ENCODE data around the gene IKBKG. TPM values are rescaled to one million over a fixed set of nuclear protein-coding genes. Genes with fewer than 3 reads are reported as not detected.

Gene IKBKG
- total RNA-seq, 1 donor, result 18.5 TPM

DNA sequence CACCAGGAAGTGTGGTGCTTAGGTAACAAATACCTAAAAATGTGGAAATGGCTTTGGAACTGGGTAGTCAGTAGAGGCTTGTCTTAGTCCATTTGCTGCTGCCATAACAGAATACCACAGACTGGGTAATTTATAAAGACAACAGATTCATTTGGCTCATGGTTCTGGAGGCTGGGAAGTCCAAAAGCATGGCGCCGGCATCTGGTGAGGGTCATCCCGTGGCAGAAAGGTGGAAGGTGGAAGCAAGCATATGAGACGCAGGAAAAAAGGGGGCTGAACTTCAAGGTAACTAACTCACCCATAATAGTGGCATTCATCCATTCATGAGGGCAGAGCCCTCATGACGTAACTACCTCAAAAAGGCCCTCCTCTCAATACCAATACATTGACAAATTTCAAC lies 38.0 kb upstream of the IKBKG start:
- H3K79me2 ChIP-seq (ENCODE audit: insufficient read depth, low read length), result peaks cover 2% of the 10 kb centered on the region
- H3K27ac ChIP-seq (ENCODE audit: low read depth, low read length), result no peak overlapping the region
- no peaks in the 10 kb centered on the region for H3K4me1 ChIP-seq (ENCODE audit: insufficient read depth, low read length)
- TF ChIP-seq, protein P1, sequence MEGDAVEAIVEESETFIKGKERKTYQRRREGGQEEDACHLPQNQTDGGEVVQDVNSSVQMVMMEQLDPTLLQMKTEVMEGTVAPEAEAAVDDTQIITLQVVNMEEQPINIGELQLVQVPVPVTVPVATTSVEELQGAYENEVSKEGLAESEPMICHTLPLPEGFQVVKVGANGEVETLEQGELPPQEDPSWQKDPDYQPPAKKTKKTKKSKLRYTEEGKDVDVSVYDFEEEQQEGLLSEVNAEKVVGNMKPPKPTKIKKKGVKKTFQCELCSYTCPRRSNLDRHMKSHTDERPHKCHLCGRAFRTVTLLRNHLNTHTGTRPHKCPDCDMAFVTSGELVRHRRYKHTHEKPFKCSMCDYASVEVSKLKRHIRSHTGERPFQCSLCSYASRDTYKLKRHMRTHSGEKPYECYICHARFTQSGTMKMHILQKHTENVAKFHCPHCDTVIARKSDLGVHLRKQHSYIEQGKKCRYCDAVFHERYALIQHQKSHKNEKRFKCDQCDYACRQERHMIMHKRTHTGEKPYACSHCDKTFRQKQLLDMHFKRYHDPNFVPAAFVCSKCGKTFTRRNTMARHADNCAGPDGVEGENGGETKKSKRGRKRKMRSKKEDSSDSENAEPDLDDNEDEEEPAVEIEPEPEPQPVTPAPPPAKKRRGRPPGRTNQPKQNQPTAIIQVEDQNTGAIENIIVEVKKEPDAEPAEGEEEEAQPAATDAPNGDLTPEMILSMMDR (IDR thresholded peaks at IDR 0.05; ENCODE audit: extremely low read depth, low read depth, low read length), result no peak
- no peak overlapping the region for H3K4me2 ChIP-seq (ENCODE audit: insufficient read depth, low read length)
- no peaks in the 10 kb centered on the region for H3K9me3 ChIP-seq (ENCODE audit: low read depth, low read length)
- no peak overlapping the region for H3K4me3 ChIP-seq (ENCODE audit: insufficient read depth, low read length)
- H3K27me3 ChIP-seq (ENCODE audit: insufficient read depth, low read length), result no peaks in the 10 kb centered on the region
- no peak overlapping the region for H2AFZ ChIP-seq (ENCODE audit: low read length)
- H3K36me3 ChIP-seq (ENCODE audit: insufficient read depth, low read length), result no peaks in the 10 kb centered on the region
- H4K20me1 ChIP-seq (ENCODE audit: insufficient read depth, low read length), result no peaks in the 10 kb centered on the region
- no peak for DNase-seq (ENCODE audit: insufficient read length, low spot score, missing footprints)

DNA sequence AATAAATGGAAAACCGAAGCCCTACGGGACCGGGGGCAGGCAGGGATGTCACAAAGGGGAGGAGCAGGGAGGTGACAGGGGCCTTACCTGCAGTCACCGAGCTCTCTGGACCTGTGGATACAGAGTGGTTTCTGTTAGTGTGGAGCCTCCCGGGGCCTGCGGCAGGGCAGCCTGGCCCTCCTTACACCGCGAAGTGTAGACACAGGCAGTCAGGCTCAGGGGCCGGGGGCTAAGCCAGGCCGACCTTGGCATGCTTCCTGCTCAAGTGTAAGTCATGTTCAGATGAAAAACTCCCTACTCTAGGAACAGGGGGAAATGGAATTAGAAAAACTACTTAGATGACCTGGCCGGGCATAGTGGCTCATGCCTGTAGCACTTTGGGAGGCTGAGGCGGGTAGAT lies 35.7 kb upstream of the IKBKG start:
- no peaks in the 10 kb centered on the region for H4K20me1 ChIP-seq (ENCODE audit: insufficient read depth, low read length)
- no peak overlapping the region for H3K27ac ChIP-seq (ENCODE audit: low read depth, low read length)
- no peaks in the 10 kb centered on the region for H3K36me3 ChIP-seq (ENCODE audit: insufficient read depth, low read length)
- TF ChIP-seq, protein P1 (IDR thresholded peaks at IDR 0.05; ENCODE audit: extremely low read depth, low read depth, low read length), result no peak
- H3K4me3 ChIP-seq (ENCODE audit: insufficient read depth, low read length), result no peak overlapping the region
- H2AFZ ChIP-seq (ENCODE audit: low read length), result no peak overlapping the region
- H3K27me3 ChIP-seq (ENCODE audit: insufficient read depth, low read length), result no peaks in the 10 kb centered on the region
- DNase-seq (ENCODE audit: insufficient read length, low spot score, missing footprints), result peak; percentile 19
- H3K4me1 ChIP-seq (ENCODE audit: insufficient read depth, low read length), result peaks cover 5% of the 10 kb centered on the region
- peaks cover 10% of the 10 kb centered on the region for H3K79me2 ChIP-seq (ENCODE audit: insufficient read depth, low read length)
- no peak overlapping the region for H3K4me2 ChIP-seq (ENCODE audit: insufficient read depth, low read length)
- H3K9me3 ChIP-seq (ENCODE audit: low read depth, low read length), result no peaks in the 10 kb centered on the region

DNA sequence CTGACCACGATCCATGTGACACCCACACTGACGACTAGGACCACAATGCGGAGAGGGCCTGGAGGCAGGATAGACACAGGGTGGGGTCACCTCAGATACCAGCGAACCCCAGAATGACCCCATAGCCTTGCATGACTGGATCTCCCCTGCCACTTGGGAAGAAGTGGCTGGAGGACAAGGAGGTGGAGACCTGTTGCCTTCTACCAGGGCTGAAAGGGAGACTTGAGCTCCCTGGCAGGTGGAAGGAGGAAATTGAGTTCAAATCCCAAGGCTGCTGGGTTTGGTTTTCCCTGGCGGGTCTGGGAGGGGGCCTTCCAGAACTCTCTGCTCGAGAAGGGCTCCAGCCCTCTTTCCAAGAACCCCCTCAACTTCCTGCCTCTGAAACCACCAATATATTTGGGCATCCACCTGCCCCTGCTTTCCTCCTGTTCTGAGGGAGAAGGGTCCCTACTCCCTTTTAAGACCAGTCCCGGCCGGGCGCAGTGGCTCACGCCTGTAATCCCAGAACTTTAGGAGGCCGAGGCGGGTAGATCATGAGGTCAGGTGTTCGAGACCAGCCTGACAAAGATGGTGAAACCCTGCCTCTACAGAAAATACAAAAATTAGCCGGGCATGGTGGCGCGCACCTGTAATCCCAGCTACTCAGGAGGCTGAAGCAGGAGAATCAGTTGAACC lies 34.4 kb upstream of the IKBKG start:
- H3K4me2 ChIP-seq (ENCODE audit: insufficient read depth, low read length), result no peak overlapping the region
- no peaks in the 10 kb centered on the region for H4K20me1 ChIP-seq (ENCODE audit: insufficient read depth, low read length)
- H3K4me1 ChIP-seq (ENCODE audit: insufficient read depth, low read length), result peaks cover 5% of the 10 kb centered on the region
- peak; percentile 6 for DNase-seq (ENCODE audit: insufficient read length, low spot score, missing footprints)
- H2AFZ ChIP-seq (ENCODE audit: low read length), result no peak overlapping the region
- H3K4me3 ChIP-seq (ENCODE audit: insufficient read depth, low read length), result no peak overlapping the region
- H3K36me3 ChIP-seq (ENCODE audit: insufficient read depth, low read length), result no peaks in the 10 kb centered on the region
- H3K27ac ChIP-seq (ENCODE audit: low read depth, low read length), result no peak overlapping the region
- TF ChIP-seq, protein P1 (IDR thresholded peaks at IDR 0.05; ENCODE audit: extremely low read depth, low read depth, low read length), result no peak
- H3K9me3 ChIP-seq (ENCODE audit: low read depth, low read length), result no peaks in the 10 kb centered on the region
- H3K27me3 ChIP-seq (ENCODE audit: insufficient read depth, low read length), result no peaks in the 10 kb centered on the region
- H3K79me2 ChIP-seq (ENCODE audit: insufficient read depth, low read length), result peaks cover 10% of the 10 kb centered on the region

DNA sequence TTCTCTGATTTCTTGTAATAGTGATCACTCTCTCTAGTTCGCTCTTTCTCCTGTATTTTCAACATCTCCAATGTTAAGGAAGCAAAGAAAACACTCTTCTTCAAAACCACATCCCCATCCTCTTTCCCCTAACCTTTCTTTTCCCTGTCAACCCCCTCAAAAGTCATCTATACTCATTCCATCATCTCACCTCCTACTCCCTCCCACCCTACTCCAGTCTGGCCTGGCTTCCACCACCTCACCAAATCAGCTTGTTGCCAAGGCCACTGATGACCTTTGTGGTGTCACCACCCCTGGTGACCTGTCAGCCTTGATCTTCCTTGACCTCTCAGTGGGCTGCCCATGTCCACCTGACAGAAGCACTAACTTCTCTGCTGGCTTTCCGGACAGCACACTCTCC lies 33.7 kb upstream of the IKBKG start:
- H3K9me3 ChIP-seq (ENCODE audit: low read depth, low read length), result no peaks in the 10 kb centered on the region
- H2AFZ ChIP-seq (ENCODE audit: low read length), result no peak overlapping the region
- no peaks in the 10 kb centered on the region for H3K36me3 ChIP-seq (ENCODE audit: insufficient read depth, low read length)
- TF ChIP-seq, protein P1 (IDR thresholded peaks at IDR 0.05; ENCODE audit: extremely low read depth, low read depth, low read length), result no peak
- peaks cover 5% of the 10 kb centered on the region for H3K4me1 ChIP-seq (ENCODE audit: insufficient read depth, low read length)
- no peaks in the 10 kb centered on the region for H3K27me3 ChIP-seq (ENCODE audit: insufficient read depth, low read length)
- no peaks in the 10 kb centered on the region for H4K20me1 ChIP-seq (ENCODE audit: insufficient read depth, low read length)
- no peak overlapping the region for H3K27ac ChIP-seq (ENCODE audit: low read depth, low read length)
- no peak for DNase-seq (ENCODE audit: insufficient read length, low spot score, missing footprints)
- peaks cover 10% of the 10 kb centered on the region for H3K79me2 ChIP-seq (ENCODE audit: insufficient read depth, low read length)
- no peak overlapping the region for H3K4me2 ChIP-seq (ENCODE audit: insufficient read depth, low read length)
- no peak overlapping the region for H3K4me3 ChIP-seq (ENCODE audit: insufficient read depth, low read length)

Measured in osteoblast (primary cell).